Tibial nerve (tissue), 4 donors: Measurements from ENCODE around the gene HLF.

ENCODE experiments used
- CTCF ChIP-seq, 5 experiments: fragments of 200-600 bp in 3 of 5; fragments of 450-650 bp in 2 of 5; sonication (generic) in 3 of 5; IDR thresholded peaks; one replicate each; pipeline ENCODE4 v1.5.1; 2016 to 2019; ENCODE audit warnings: antibody characterized with exemption in 5 of 5, mild to moderate bottlenecking in 3 of 5, moderate library complexity in 2 of 5
- EP300 ChIP-seq, 2 donors: sonication (generic); formaldehyde crosslinking; IDR thresholded peaks; one replicate each; pipeline ENCODE4 v1.6.1; 2017; ENCODE audit warnings: antibody characterized with exemption in 2 of 2, mild to moderate bottlenecking in 1 of 2
- POLR2A ChIP-seq, 2 donors: fragments of 450-650 bp; IDR thresholded peaks; one replicate each; pipeline ENCODE4 v1.6.1; 2017; ENCODE audit warnings: antibody characterized with exemption in 2 of 2, mild to moderate bottlenecking in 2 of 2, moderate library complexity in 2 of 2

- no peak for TF ChIP-seq CTCF (IDR thresholded peaks at IDR 0.05)
- no peak for TF ChIP-seq POLR2A (IDR thresholded peaks at IDR 0.05)
- no peak for TF ChIP-seq EP300 (IDR thresholded peaks at IDR 0.05)
These were observed 1.0 kb upstream of the HLF start for GRCh38 chr17:55263569-55264277.
